ENCODE results near the gene C1QL3. TPM values are rescaled to one million over a fixed set of nuclear protein-coding genes. Genes with fewer than 3 reads are reported as not detected.

The C1QL3 gene
- total RNA-seq, 1 experiment from 2014 or later = not detected

DNA sequence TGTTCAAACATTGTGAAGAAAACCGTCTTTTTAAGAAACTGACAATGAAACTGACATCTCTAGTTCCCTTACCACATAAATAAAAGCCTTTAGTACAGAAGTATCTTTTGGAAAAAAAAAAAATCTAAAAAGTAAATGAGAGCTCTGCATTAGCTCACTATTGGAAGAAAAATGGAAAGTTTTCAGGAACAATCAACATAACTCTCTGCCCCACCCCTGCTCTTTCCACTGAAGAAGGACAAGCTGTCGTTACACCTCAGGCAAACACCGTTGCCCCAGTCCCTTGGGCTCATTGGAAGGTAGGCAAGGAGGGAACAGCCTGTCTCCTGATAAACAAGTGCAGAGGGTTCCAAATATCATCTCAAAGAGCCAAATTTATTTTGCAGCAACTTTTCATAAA, 22.4 kb upstream of the C1QL3 start:
- no TSS peak for BruUV-seq (replicated peaks)
- H3K4me3 ChIP-seq (ENCODE audit: low read depth, low read length, poor library complexity, severe bottlenecking) = no peak overlapping the region
- no peaks in the 10 kb centered on the region for H3K9me3 ChIP-seq (ENCODE audit: low read depth, low read length, poor library complexity, severe bottlenecking)
- POLR2A ChIA-PET (ENCODE audit: low non-redundant PET) = no interaction called here
- no peak overlapping the region for H3K27ac ChIP-seq (ENCODE audit: low read depth, low read length, poor library complexity, severe bottlenecking)
- CTCF ChIA-PET = no interaction called here
- H3K4me1 ChIP-seq (ENCODE audit: insufficient read depth, low read length, poor library complexity, severe bottlenecking) = no peaks in the 10 kb centered on the region
- no peak for DNase-seq (ENCODE audit: low spot score)
- H3K27me3 ChIP-seq (replicated peaks; ENCODE audit: insufficient read depth, low read depth, low read length, poor library complexity) = peaks cover 52% of the 10 kb centered on the region
- intact Hi-C loops (cut with micrococcal nuclease; ENCODE audit: unreplicated experiment) = no loop called here
- no peak for TF ChIP-seq EZH2 (IDR thresholded peaks at IDR 0.05; ENCODE audit: borderline replicate concordance, low read depth, low read length, poor library complexity, severe bottlenecking)
- no peak for TF ChIP-seq CTCF (conservative IDR thresholded peaks at IDR 0.05; ENCODE audit: low read depth, low read length)
- no peaks in the 10 kb centered on the region for H3K36me3 ChIP-seq (ENCODE audit: insufficient read depth, low read length, poor library complexity, severe bottlenecking)

- intact Hi-C loops (cut with micrococcal nuclease; ENCODE audit: unreplicated experiment) = no loop called here
- peaks cover 39% of the 10 kb centered on the region for H3K27me3 ChIP-seq (replicated peaks; ENCODE audit: insufficient read depth, low read depth, low read length, poor library complexity)
- no peaks in the 10 kb centered on the region for H3K9me3 ChIP-seq (ENCODE audit: low read depth, low read length, poor library complexity, severe bottlenecking)
- no peak for DNase-seq (ENCODE audit: low spot score)
- no TSS peak for BruUV-seq (replicated peaks)
- no peak overlapping the region for H3K4me3 ChIP-seq (ENCODE audit: low read depth, low read length, poor library complexity, severe bottlenecking)
- TF ChIP-seq EZH2 (IDR thresholded peaks at IDR 0.05; ENCODE audit: borderline replicate concordance, low read depth, low read length, poor library complexity, severe bottlenecking) = no peak
- no peak for TF ChIP-seq CTCF (conservative IDR thresholded peaks at IDR 0.05; ENCODE audit: low read depth, low read length)
- H3K4me1 ChIP-seq (ENCODE audit: insufficient read depth, low read length, poor library complexity, severe bottlenecking) = no peaks in the 10 kb centered on the region
- no peak overlapping the region for H3K27ac ChIP-seq (ENCODE audit: low read depth, low read length, poor library complexity, severe bottlenecking)
- CTCF ChIA-PET = no interaction called here
- POLR2A ChIA-PET (ENCODE audit: low non-redundant PET) = no interaction called here
- no peaks in the 10 kb centered on the region for H3K36me3 ChIP-seq (ENCODE audit: insufficient read depth, low read length, poor library complexity, severe bottlenecking)
These were observed 14.5 kb upstream of the C1QL3 start for GRCh38 chr10:16536155-16536554.

GRCh38 chr10:16529853-16530252, 8.2 kb upstream of the C1QL3 start:
- no TSS peak for BruUV-seq (replicated peaks)
- DNase-seq (ENCODE audit: low spot score) = no peak
- POLR2A ChIA-PET (ENCODE audit: low non-redundant PET) = no interaction called here
- CTCF ChIA-PET = no interaction called here
- Histone ChIP-seq H3K4me3 (ENCODE audit: low read depth, low read length, poor library complexity, severe bottlenecking) (no peak overlapping the region), H3K9me3 (ENCODE audit: low read depth, low read length, poor library complexity, severe bottlenecking) (no peaks in the 10 kb centered on the region), H3K36me3 (ENCODE audit: insufficient read depth, low read length, poor library complexity, severe bottlenecking) (no peaks in the 10 kb centered on the region), H3K27me3 (replicated peaks; ENCODE audit: insufficient read depth, low read depth, low read length, poor library complexity) (peaks cover 86% of the 10 kb centered on the region), H3K27ac (ENCODE audit: low read depth, low read length, poor library complexity, severe bottlenecking) (no peak overlapping the region), H3K4me1 (ENCODE audit: insufficient read depth, low read length, poor library complexity, severe bottlenecking) (no peaks in the 10 kb centered on the region)
- intact Hi-C loops (cut with micrococcal nuclease; ENCODE audit: unreplicated experiment) = no loop called here
- TF ChIP-seq CTCF (conservative IDR thresholded peaks at IDR 0.05; ENCODE audit: low read depth, low read length) (no peak), EZH2 (IDR thresholded peaks at IDR 0.05; ENCODE audit: borderline replicate concordance, low read depth, low read length, poor library complexity, severe bottlenecking) (no peak)

Measured in A673 (cell line).